IgD-negative memory B cell (primary cell): ENCODE data around the gene HOXD12. TPM values are rescaled to one million over a fixed set of nuclear protein-coding genes. Genes with fewer than 3 reads are reported as not detected.
A peak's percentile ranks its signal among the peaks of the same experiment; 100 is the strongest.

Source experiments
- H3K27ac Mint-ChIP-seq, 3 donors: one replicate each; pipeline ENCODE4 v1.8.0; 2020 to 2022; ENCODE audit warnings: mild to moderate bottlenecking in 3 of 3, mixed read lengths in 3 of 3, moderate library complexity in 1 of 3
- H3K27me3 Mint-ChIP-seq: one replicate; pipeline ENCODE4 v1.8.0; 2021; ENCODE audit warnings: mixed read lengths
- H3K36me3 Mint-ChIP-seq: one replicate; pipeline ENCODE4 v1.8.0; 2020; ENCODE audit warnings: mild to moderate bottlenecking, mixed read lengths
- H3K4me1 Mint-ChIP-seq, 3 donors: one replicate each; pipeline ENCODE4 v1.8.0; 2020 to 2022; ENCODE audit warnings: mixed read lengths in 3 of 3, mild to moderate bottlenecking in 1 of 3
- H3K4me3 Mint-ChIP-seq, 4 donors: one replicate each; pipeline ENCODE4 v1.8.0; 2020 to 2022; ENCODE audit warnings: mild to moderate bottlenecking in 4 of 4, mixed read lengths in 4 of 4, moderate library complexity in 3 of 4
- H3K9me3 Mint-ChIP-seq, 3 donors: one replicate each; pipeline ENCODE4 v1.8.0; 2020 to 2021; ENCODE audit warnings: mixed read lengths in 3 of 3, mild to moderate bottlenecking in 1 of 3
- polyA plus RNA-seq: library from polyadenylated mRNA; unstranded; fragments of 300-500 nt; fragmentation: Illumina TruSeq; gene quantifications from one replicate; pipeline ENCODE4 v1.2.3, GENCODE V29; 2021

The HOXD12 gene
- polyA plus RNA-seq, 1 donor from 2014 or later: not detected

- peaks cover 64% of the 10 kb centered on the region for H3K27me3 Mint-ChIP-seq
- peaks cover 0 to 6% (median 2%) of the 10 kb centered on the region in 3 donors for H3K9me3 Mint-ChIP-seq
- H3K27ac Mint-ChIP-seq: peak overlapping the region; percentile 56 to 82 (median 67)
- no peak overlapping the region for H3K4me3 Mint-ChIP-seq
- H3K36me3 Mint-ChIP-seq: peaks cover 3% of the 10 kb centered on the region
- peaks cover 2 to 4% (median 3%) of the 10 kb centered on the region in 3 donors for H3K4me1 Mint-ChIP-seq
Observed at GRCh38 chr2:176122052-176122682, 22.6 kb downstream of the HOXD12 start.

DNA sequence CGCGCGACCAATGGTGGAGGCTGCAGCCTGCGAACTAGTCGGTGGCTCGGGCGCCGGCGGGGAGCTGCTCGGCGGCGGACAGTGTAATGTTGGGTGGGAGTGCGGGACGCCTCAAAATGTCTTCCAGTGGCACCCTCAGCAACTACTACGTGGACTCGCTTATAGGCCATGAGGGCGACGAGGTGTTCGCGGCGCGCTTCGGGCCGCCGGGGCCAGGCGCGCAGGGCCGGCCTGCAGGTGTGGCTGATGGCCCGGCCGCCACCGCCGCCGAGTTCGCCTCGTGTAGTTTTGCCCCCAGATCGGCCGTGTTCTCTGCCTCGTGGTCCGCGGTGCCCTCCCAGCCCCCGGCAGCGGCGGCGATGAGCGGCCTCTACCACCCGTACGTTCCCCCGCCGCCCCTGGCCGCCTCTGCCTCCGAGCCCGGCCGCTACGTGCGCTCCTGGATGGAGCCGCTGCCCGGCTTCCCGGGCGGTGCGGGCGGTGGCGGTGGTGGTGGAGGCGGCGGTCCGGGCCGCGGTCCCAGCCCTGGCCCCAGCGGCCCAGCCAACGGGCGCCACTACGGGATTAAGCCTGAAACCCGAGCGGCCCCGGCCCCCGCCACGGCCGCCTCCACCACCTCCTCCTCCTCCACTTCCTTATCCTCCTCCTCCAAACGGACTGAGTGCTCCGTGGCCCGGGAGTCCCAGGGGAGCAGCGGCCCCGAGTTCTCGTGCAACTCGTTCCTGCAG is 23.3 kb downstream of the HOXD12 start, which contains the start of gene HOXD9:
HOXD9 (plus strand) TSS at position 37 of the 728 bp plus-strand sequence; CDS start at position 87, 50 bp downstream.
- H3K27me3 Mint-ChIP-seq: peaks cover 66% of the 10 kb centered on the region
- peaks cover 2 to 6% (median 3%) of the 10 kb centered on the region in 3 donors for H3K4me1 Mint-ChIP-seq
- H3K36me3 Mint-ChIP-seq: peaks cover 1% of the 10 kb centered on the region
- H3K27ac Mint-ChIP-seq: peak within 1 kb of the TSS; percentile 77 to 94 (median 84)
- peaks cover 0 to 6% (median 2%) of the 10 kb centered on the region in 3 donors for H3K9me3 Mint-ChIP-seq
- peak within 1 kb of the TSS in 2 of 4 donors; percentile 68 to 84 for H3K4me3 Mint-ChIP-seq

GRCh38 chr2:176123411-176124109 is 24.0 kb downstream of the HOXD12 start:
- H3K27me3 Mint-ChIP-seq: peaks cover 64% of the 10 kb centered on the region
- H3K4me3 Mint-ChIP-seq: peak overlapping the region in 3 of 4 donors; percentile 31 to 84 (median 68)
- H3K9me3 Mint-ChIP-seq: peaks cover 0 to 6% (median 2%) of the 10 kb centered on the region in 3 donors
- peak overlapping the region; percentile 77 to 94 (median 84) for H3K27ac Mint-ChIP-seq
- peaks cover 2 to 9% (median 6%) of the 10 kb centered on the region in 3 donors for H3K4me1 Mint-ChIP-seq
- no peaks in the 10 kb centered on the region for H3K36me3 Mint-ChIP-seq

- Mint-ChIP-seq H3K4me3 (peak overlapping the region in 3 of 4 donors; percentile 31 to 68 (median 37)), H3K27ac (peak overlapping the region; percentile 77 to 94 (median 84))
Observed at GRCh38 chr2:176124110-176124946, 24.7 kb downstream of the HOXD12 start.

GRCh38 chr2:176124947-176125771 is 25.6 kb downstream of the HOXD12 start:
- Mint-ChIP-seq H3K4me3 (peak overlapping the region in 2 of 4 donors; percentile 62 to 68), H3K27ac (peak overlapping the region; percentile 36 to 77 (median 63)), H3K36me3 (no peaks in the 10 kb centered on the region), H3K27me3 (peaks cover 61% of the 10 kb centered on the region), H3K4me1 (peaks cover 0 to 6% (median 6%) of the 10 kb centered on the region in 3 donors), H3K9me3 (peaks cover 0 to 6% (median 0%) of the 10 kb centered on the region in 3 donors)

More at GRCh38 chr2:176124110-176124946, 24.7 kb downstream of the HOXD12 start:
- H3K36me3 Mint-ChIP-seq: no peaks in the 10 kb centered on the region
- peaks cover 66% of the 10 kb centered on the region for H3K27me3 Mint-ChIP-seq
- peaks cover 0 to 6% (median 6%) of the 10 kb centered on the region in 3 donors for H3K4me1 Mint-ChIP-seq
- H3K9me3 Mint-ChIP-seq: peaks cover 0 to 6% (median 0%) of the 10 kb centered on the region in 3 donors

GRCh38 chr2:176125772-176126054 is 26.1 kb downstream of the HOXD12 start:
- peak overlapping the region in 1 of 4 donors; percentile 67 for H3K4me3 Mint-ChIP-seq
- peaks cover 0 to 3% (median 0%) of the 10 kb centered on the region in 3 donors for H3K9me3 Mint-ChIP-seq
- H3K36me3 Mint-ChIP-seq: no peaks in the 10 kb centered on the region
- H3K27ac Mint-ChIP-seq: peak overlapping the region in 2 of 3 donors; percentile 63 to 77
- H3K4me1 Mint-ChIP-seq: peaks cover 0 to 6% (median 6%) of the 10 kb centered on the region in 3 donors
- peaks cover 56% of the 10 kb centered on the region for H3K27me3 Mint-ChIP-seq

DNA sequence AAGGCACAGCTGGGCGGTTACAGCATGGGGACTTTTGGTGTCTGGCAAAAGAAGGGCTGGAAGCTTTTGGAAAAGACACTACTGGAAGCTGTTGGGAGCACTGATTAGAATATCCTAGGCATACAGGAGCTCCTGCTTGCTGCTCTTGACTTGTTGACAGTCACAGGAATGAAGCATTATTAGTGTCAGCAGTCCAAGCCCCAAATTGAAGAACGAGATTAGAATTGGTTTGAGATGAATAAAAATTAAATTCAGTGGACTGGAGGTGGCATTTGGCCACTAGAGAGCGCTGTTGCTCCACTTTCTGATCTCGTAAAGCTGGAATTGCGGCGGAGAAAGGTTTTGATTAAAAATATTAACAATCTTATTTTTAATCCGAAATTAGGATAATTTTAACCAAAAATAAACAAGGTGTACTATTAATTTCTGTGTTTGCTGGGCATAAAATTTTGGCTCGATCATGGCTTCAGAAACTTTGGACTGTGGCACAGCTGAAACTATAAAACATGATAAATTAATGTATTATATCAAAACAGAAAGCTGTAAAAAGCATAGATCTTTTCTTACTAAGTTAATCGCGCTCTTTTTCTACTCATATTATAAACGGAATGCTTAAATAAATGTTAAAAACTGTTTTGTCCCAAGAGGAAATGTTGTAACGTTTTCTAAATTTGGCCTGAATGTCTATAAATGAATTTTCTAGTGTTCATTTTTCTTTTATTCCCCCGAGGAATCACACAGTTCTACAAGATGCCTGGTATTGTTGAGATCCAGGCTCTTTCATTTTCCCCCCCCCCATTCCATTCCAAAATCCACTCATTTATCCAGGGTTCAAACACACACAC is 27.6 kb downstream of the HOXD12 start:
- Mint-ChIP-seq H3K36me3 (no peaks in the 10 kb centered on the region), H3K4me3 (peak overlapping the region in 2 of 4 donors; percentile 70 to 75), H3K9me3 (peaks cover 0 to 5% (median 0%) of the 10 kb centered on the region in 3 donors), H3K27me3 (peaks cover 65% of the 10 kb centered on the region), H3K27ac (peak overlapping the region; percentile 77 to 99 (median 77)), H3K4me1 (peaks cover 3 to 12% (median 6%) of the 10 kb centered on the region in 3 donors)

GRCh38 chr2:176127774-176128072 is 28.1 kb downstream of the HOXD12 start:
- H3K27ac Mint-ChIP-seq: peak overlapping the region; percentile 77 to 99 (median 94)
- H3K4me3 Mint-ChIP-seq: peak overlapping the region in 2 of 4 donors; percentile 67 to 70
- H3K4me1 Mint-ChIP-seq: peaks cover 7 to 16% (median 9%) of the 10 kb centered on the region in 3 donors
- H3K36me3 Mint-ChIP-seq: no peaks in the 10 kb centered on the region
- H3K9me3 Mint-ChIP-seq: peaks cover 0 to 8% (median 0%) of the 10 kb centered on the region in 3 donors
- peaks cover 70% of the 10 kb centered on the region for H3K27me3 Mint-ChIP-seq

GRCh38 chr2:176128172-176128981 is 28.8 kb downstream of the HOXD12 start:
- H3K4me1 Mint-ChIP-seq: peaks cover 7 to 16% (median 9%) of the 10 kb centered on the region in 3 donors
- H3K36me3 Mint-ChIP-seq: no peaks in the 10 kb centered on the region
- H3K4me3 Mint-ChIP-seq: peak overlapping the region; percentile 41 to 70 (median 48)
- peaks cover 0 to 8% (median 0%) of the 10 kb centered on the region in 3 donors for H3K9me3 Mint-ChIP-seq
- peak overlapping the region; percentile 77 to 99 (median 94) for H3K27ac Mint-ChIP-seq
- peaks cover 74% of the 10 kb centered on the region for H3K27me3 Mint-ChIP-seq

GRCh38 chr2:176128982-176129796 is 29.6 kb downstream of the HOXD12 start, which contains the start of gene HOXD8:
TSS of gene HOXD8 (plus strand) at chr2:176129705. CDS start at chr2:176130367, 662 bp downstream.
- Mint-ChIP-seq H3K4me1 (peaks cover 7 to 16% (median 9%) of the 10 kb centered on the region in 3 donors), H3K36me3 (no peaks in the 10 kb centered on the region)

GRCh38 chr2:176129813-176130146 is 30.2 kb downstream of the HOXD12 start:
- peaks cover 75% of the 10 kb centered on the region for H3K27me3 Mint-ChIP-seq
- peaks cover 0 to 5% (median 0%) of the 10 kb centered on the region in 3 donors for H3K9me3 Mint-ChIP-seq
- H3K36me3 Mint-ChIP-seq: no peaks in the 10 kb centered on the region
- no peak overlapping the region for H3K27ac Mint-ChIP-seq
- no peak overlapping the region for H3K4me3 Mint-ChIP-seq
- H3K4me1 Mint-ChIP-seq: peaks cover 7 to 16% (median 9%) of the 10 kb centered on the region in 3 donors

More at GRCh38 chr2:176128982-176129796, 29.6 kb downstream of the HOXD12 start, which contains the start of gene HOXD8:
- H3K9me3 Mint-ChIP-seq: peaks cover 0 to 5% (median 0%) of the 10 kb centered on the region in 3 donors
- H3K27ac Mint-ChIP-seq: peak within 1 kb of the TSS; percentile 77 to 99 (median 94)
- peak within 1 kb of the TSS; percentile 41 to 82 (median 73) for H3K4me3 Mint-ChIP-seq
- peaks cover 75% of the 10 kb centered on the region for H3K27me3 Mint-ChIP-seq
